Omental fat pad (tissue), 4 donors: ENCODE data around the gene FCRL6. TPM values are rescaled to one million over a fixed set of nuclear protein-coding genes. Genes with fewer than 3 reads are reported as not detected.

ENCODE experiments used
- ATAC-seq: fragments of 150-250 bp; one replicate; pipeline ENCODE4 v1.9.1; 2016; ENCODE audit warnings: mild to moderate bottlenecking, moderate library complexity; ENCODE audit not compliant: low FRiP score
- DNase-seq: peaks from one replicate; pipeline ENCODE4 v3.0.0-alpha.2; 2019; ENCODE audit warnings: low spot score
- total RNA-seq, 4 donors: library from RNA; depleted of rRNA; stranded (reverse); fragments of >200 nt; gene quantifications; one replicate each; pipeline ENCODE4 v1.1.0, GENCODE V29; 2016
- TF ChIP-seq, protein P1 (sequence below), 3 donors: fragments of 450-650 bp; IDR thresholded peaks; one replicate each; pipeline ENCODE4 v1.5.1; 2016 to 2017; ENCODE audit warnings: antibody characterized with exemption in 3 of 3, mild to moderate bottlenecking in 3 of 3, moderate library complexity in 2 of 3

Gene FCRL6
- 1 to 10 TPM in 3 of 4 donors, under 1 TPM in 1; 0.93 to 1.9 (median 1.4) TPM for total RNA-seq

GRCh38 chr1:159802111-159802510 lies at the start of gene FCRL6:
Gene FCRL6, plus strand, starts transcription at chr1:159802360. Its CDS starts 65 bp downstream, at chr1:159802425.
- DNase-seq, result no peak
- TF ChIP-seq, protein P1, sequence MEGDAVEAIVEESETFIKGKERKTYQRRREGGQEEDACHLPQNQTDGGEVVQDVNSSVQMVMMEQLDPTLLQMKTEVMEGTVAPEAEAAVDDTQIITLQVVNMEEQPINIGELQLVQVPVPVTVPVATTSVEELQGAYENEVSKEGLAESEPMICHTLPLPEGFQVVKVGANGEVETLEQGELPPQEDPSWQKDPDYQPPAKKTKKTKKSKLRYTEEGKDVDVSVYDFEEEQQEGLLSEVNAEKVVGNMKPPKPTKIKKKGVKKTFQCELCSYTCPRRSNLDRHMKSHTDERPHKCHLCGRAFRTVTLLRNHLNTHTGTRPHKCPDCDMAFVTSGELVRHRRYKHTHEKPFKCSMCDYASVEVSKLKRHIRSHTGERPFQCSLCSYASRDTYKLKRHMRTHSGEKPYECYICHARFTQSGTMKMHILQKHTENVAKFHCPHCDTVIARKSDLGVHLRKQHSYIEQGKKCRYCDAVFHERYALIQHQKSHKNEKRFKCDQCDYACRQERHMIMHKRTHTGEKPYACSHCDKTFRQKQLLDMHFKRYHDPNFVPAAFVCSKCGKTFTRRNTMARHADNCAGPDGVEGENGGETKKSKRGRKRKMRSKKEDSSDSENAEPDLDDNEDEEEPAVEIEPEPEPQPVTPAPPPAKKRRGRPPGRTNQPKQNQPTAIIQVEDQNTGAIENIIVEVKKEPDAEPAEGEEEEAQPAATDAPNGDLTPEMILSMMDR (IDR thresholded peaks at IDR 0.05), result no peak
- no peak for ATAC-seq

DNA sequence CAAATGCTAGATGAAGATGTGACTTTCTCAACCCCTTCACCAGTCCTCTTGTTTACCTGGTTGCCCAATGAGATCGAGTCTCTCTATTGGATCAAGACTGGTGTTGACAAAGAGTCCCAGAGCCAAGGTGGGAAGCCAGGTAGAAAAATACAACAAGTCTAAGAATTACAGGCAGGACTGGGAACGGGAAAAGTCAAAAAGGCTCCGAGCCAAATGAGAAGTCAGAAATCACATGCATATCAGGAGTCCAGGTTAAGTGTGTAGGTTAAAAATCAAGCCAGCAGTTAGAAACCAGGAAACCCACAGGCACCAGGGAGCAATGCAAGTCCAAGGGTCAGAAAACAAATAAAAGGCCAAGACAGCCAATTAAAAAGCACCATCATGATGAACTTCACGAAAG lies 48.8 kb upstream of the FCRL6 start:
- TF ChIP-seq, protein P1 (IDR thresholded peaks at IDR 0.05), result no peak
- DNase-seq (no peak), ATAC-seq (no peak)

- ATAC-seq, result no peak
- TF ChIP-seq, protein P1 (IDR thresholded peaks at IDR 0.05), result no peak
- no peak for DNase-seq
Observed at GRCh38 chr1:159755451-159756007, 46.6 kb upstream of the FCRL6 start.

DNA sequence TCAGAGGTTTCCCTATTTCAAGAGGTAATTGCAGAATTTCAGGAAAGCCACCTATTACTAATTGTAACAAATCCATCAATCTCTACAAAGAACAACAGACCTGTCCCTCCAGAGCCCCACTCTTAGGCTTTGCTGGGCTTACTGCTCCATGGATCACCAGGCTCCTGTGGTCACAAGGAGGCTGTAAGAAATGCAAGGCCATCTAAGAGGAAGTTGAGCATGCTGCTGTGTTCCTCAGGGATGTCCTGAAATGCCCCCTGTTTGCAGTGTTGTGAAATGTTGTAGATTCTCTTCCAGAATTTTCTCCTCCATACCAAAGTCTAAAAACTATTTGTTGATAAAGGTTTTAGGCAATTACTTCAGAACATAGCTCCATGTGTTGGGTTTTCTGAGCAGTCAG lies 45.8 kb upstream of the FCRL6 start:
- TF ChIP-seq, protein P1 (IDR thresholded peaks at IDR 0.05), result no peak
- peak; percentile 34 for ATAC-seq
- DNase-seq, result no peak

GRCh38 chr1:159763686-159764085 lies 38.5 kb upstream of the FCRL6 start:
- TF ChIP-seq, protein P1 (IDR thresholded peaks at IDR 0.05), result no peak
- DNase-seq (no peak), ATAC-seq (no peak)

DNA sequence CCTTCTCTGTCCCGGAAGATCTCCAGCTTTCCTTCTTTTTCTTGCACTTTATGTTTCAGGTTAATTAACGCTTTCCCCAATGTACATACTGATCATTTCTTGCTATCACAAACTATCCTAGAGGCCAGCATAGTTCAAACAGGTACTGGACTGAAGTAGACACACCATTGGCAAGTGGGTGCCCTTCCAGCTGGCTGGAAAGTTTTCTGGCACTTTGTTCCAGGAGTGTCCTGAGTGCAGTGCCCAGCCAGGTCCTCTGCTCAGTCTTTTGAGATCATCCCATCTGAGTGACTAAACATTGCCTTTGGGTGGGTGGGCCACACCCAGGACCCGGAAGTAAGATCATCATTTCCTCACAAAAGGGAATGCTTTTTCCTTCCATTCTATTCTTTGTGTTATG lies 36.4 kb upstream of the FCRL6 start:
- no peak for DNase-seq
- TF ChIP-seq, protein P1 (IDR thresholded peaks at IDR 0.05), result no peak
- no peak for ATAC-seq

DNA sequence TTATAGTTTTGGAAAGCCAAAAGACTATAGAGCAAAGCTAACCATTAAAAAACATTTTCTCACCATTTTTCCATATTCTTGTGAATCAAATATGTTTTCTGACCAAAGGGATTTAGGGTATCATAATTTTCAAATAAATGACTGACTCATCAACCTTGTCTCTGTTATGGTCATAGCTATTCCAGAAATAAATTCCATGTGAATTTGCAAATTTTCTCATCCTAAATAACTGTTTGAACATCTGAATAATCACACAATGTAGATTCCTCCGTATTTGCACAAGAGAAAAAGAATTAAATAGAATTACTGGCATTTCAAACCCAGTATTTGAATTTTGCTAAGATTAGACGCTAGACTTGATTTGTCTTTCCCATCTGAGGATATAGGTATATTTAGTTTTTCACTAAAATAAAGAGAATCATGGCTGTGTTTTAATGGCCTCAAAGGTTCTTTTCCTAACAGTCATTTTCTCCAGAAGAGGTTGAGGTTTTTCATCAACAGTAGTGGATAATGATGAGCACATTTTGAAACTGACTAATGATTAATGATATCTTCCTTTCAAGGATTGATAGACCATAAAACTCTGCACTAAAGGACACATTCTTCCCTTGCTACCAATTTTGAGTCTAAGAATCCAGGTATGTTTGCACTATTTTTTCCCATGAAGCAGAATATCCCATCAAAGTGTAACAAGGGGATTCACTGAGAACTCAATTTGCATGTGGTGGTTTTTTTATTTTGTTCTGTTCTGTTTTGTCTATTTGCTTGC lies 30.8 kb upstream of the FCRL6 start:
- TF ChIP-seq, protein P1 (IDR thresholded peaks at IDR 0.05), result no peak
- no peak for ATAC-seq
- no peak for DNase-seq
